ENCODE measurements around the gene ATP10D.
"Not testable (repeated sequence)": the region's sequence is repeated elsewhere in the genome, so short reads cannot be mapped to it uniquely, and the experiment has no call there.

Gene ATP10D

GRCh38 chr4:47534772-47535171, 49.7 kb downstream of the ATP10D start:
- no peak for DNase-seq (ENCODE audit: low read depth in 2 of 2, low spot score in 1 of 2)

- DNase-seq (ENCODE audit: low read depth in 2 of 2, low spot score in 1 of 2), result no peak
Observed at GRCh38 chr4:47535567-47536147, 50.6 kb downstream of the ATP10D start.

GRCh38 chr4:47536966-47537365, 51.9 kb downstream of the ATP10D start:
- no peak for DNase-seq (ENCODE audit: low read depth in 2 of 2, low spot score in 1 of 2)

- no peak for DNase-seq (ENCODE audit: low read depth in 2 of 2, low spot score in 1 of 2)
Observed at GRCh38 chr4:47538111-47538824, 53.2 kb downstream of the ATP10D start.

- no peak for DNase-seq (ENCODE audit: low read depth in 2 of 2, low spot score in 1 of 2)
Observed at GRCh38 chr4:47538825-47539154, 53.7 kb downstream of the ATP10D start.

GRCh38 chr4:47542640-47543039, 57.6 kb downstream of the ATP10D start:
- not testable (repeated sequence) for DNase-seq (ENCODE audit: low read depth in 2 of 2, low spot score in 1 of 2)

GRCh38 chr4:47543331-47543730, 58.3 kb downstream of the ATP10D start:
- no peak for DNase-seq (ENCODE audit: low read depth in 2 of 2, low spot score in 1 of 2)

- not testable (repeated sequence) for DNase-seq (ENCODE audit: low read depth in 2 of 2, low spot score in 1 of 2)
Observed at GRCh38 chr4:47550357-47550756, 65.3 kb downstream of the ATP10D start.

GRCh38 chr4:47550899-47551548, 65.9 kb downstream of the ATP10D start:
- no peak for DNase-seq (ENCODE audit: low read depth in 2 of 2, low spot score in 1 of 2)

- DNase-seq (ENCODE audit: low read depth in 2 of 2, low spot score in 1 of 2), result no peak
Observed at GRCh38 chr4:47551682-47552081, 66.6 kb downstream of the ATP10D start.

GRCh38 chr4:47553329-47554125, 68.5 kb downstream of the ATP10D start:
- no peak for DNase-seq (ENCODE audit: low read depth in 2 of 2, low spot score in 1 of 2)

- not testable (repeated sequence) for DNase-seq (ENCODE audit: low read depth in 2 of 2, low spot score in 1 of 2)
Observed at GRCh38 chr4:47555920-47556319, 70.8 kb downstream of the ATP10D start.

- DNase-seq (ENCODE audit: low read depth in 2 of 2, low spot score in 1 of 2), result no peak
Observed at GRCh38 chr4:47557255-47557654, 72.2 kb downstream of the ATP10D start.

GRCh38 chr4:47560682-47561081, 75.6 kb downstream of the ATP10D start:
- DNase-seq (ENCODE audit: low read depth in 2 of 2, low spot score in 1 of 2), result no peak

GRCh38 chr4:47561331-47561730, 76.3 kb downstream of the ATP10D start:
- no peak for DNase-seq (ENCODE audit: low read depth in 2 of 2, low spot score in 1 of 2)

- no peak for DNase-seq (ENCODE audit: low read depth in 2 of 2, low spot score in 1 of 2)
Observed at GRCh38 chr4:47562297-47562696, 77.2 kb downstream of the ATP10D start.

GRCh38 chr4:47566566-47566965, 81.5 kb downstream of the ATP10D start:
- DNase-seq (ENCODE audit: low read depth in 2 of 2, low spot score in 1 of 2), result no peak

GRCh38 chr4:47566969-47567368, 81.9 kb downstream of the ATP10D start:
- no peak for DNase-seq (ENCODE audit: low read depth in 2 of 2, low spot score in 1 of 2)

- no peak for DNase-seq (ENCODE audit: low read depth in 2 of 2, low spot score in 1 of 2)
Observed at GRCh38 chr4:47567511-47567910, 82.4 kb downstream of the ATP10D start.

- no peak for DNase-seq (ENCODE audit: low read depth in 2 of 2, low spot score in 1 of 2)
Observed at GRCh38 chr4:47570816-47571215, 85.7 kb downstream of the ATP10D start.

GRCh38 chr4:47572981-47573380, 87.9 kb downstream of the ATP10D start:
- no peak for DNase-seq (ENCODE audit: low read depth in 2 of 2, low spot score in 1 of 2)

Measured in stimulated activated CD8-positive, alpha-beta memory T cell treated with anti-CD3 and anti-CD28 coated beads, Interleukin-4, amount 100 ng/mL, for 4 hours (primary cell).